Large intestine (tissue), 3 donors: ENCODE measurements around the gene IQCE. TPM values are rescaled to one million over a fixed set of nuclear protein-coding genes. Genes with fewer than 3 reads are reported as not detected.
"Not testable (repeated sequence)": the region's sequence is repeated elsewhere in the genome, so short reads cannot be mapped to it uniquely, and the experiment has no call there.

ENCODE experiments used
- DNase-seq, 2 donors: peaks; one replicate each; pipeline versions ENCODE4 v3.0.0 to v3.0.0-alpha.2; 2013
- H3K27ac ChIP-seq: one replicate; pipeline ENCODE4 v1.5.1; 2013; ENCODE audit warnings: low read length
- H3K27me3 ChIP-seq: 2 replicates; pipeline ENCODE4 v1.6.1; 2013; ENCODE audit warnings: low read length; ENCODE audit not compliant: control insufficient read depth, insufficient read depth
- H3K36me3 ChIP-seq: 2 replicates; pipeline ENCODE4 v1.6.1; 2013; ENCODE audit warnings: low read length; ENCODE audit not compliant: control insufficient read depth, insufficient read depth
- H3K4me1 ChIP-seq: one replicate; pipeline ENCODE4 v1.6.1; 2013; ENCODE audit warnings: low read length; ENCODE audit not compliant: control insufficient read depth, insufficient read depth
- H3K4me3 ChIP-seq: one replicate; pipeline ENCODE4 v1.5.1; 2013; ENCODE audit warnings: low read length
- H3K9me3 ChIP-seq: one replicate; pipeline ENCODE4 v1.6.1; 2013; ENCODE audit warnings: mild to moderate bottlenecking, low read depth, low read length, moderate library complexity; ENCODE audit not compliant: control insufficient read depth
- WGBS: methylation state at CpG from one replicate; pipeline ENCODE4 v1.1.5; 2013; ENCODE audit warnings: low lambda C conversion rate; ENCODE audit not compliant: insufficient coverage; 5-methylcytosine and 5-hydroxymethylcytosine counted together
- polyA plus RNA-seq: library from polyadenylated mRNA; unstranded; fragments of 120-200 nt; gene quantifications from one replicate; pipeline ENCODE4 v1.2.1, GENCODE V29; 2013

IQCE gene
- polyA plus RNA-seq, 1 donor = 15.3 TPM

DNA sequence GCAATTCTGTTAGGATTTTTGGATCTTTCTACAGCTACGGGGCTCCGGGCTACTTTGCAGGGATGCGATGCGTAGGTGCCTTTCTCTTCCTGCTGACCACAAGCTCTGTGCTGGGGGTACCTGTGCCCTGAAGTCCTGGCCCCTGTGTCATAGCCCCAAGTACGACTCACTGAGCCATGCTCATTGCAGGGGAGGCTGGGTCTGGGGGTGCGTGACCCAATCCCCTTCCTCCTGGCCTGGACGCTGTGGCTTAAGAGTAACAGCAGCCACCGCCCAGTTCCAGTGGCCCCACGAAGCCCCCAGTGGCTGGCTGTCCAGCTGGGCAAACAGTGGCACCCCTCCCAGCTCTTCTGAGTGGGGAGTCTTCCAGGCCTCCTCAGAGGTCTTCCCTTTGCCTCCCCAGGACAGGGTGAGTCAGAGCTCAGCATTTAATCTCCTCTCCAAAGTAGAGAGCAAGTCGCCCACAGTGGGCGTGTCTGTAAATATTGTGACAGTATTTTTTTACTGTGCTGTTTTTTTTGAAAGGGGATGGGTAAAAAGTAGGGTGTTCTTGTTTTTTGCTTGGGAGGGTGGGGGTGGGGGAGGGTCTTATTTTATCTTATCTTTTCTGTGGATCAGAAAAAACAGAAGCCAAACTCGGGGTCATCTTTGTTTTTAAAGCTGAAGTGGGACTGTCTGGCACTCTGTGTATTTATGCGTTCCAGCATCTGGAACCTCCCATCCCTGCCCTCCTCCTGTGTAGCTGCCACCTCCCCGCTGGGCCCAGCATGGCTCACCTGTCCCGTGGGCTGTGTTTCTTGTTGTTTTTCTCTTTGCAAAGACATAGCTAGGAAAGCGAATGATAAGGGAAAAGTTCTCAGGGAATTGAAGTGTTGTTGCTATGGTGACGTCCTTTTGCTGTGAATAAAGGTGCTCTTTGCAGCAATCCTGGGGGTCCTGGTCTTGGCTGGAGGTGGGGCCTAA lies 31.0 kb upstream of the IQCE start:
- Histone ChIP-seq H3K27ac (peak overlapping the region; percentile 39), H3K4me3 (no peak overlapping the region), H3K9me3 (peaks cover 6% of the 10 kb centered on the region), H3K27me3 (no peaks in the 10 kb centered on the region), H3K4me1 (peaks cover 84% of the 10 kb centered on the region), H3K36me3 (peaks cover 33% of the 10 kb centered on the region)
- DNase-seq = peak in 1 of 2 donors; percentile 73
- no CpG with 5 or more reads among the region's 17 CpGs for WGBS

- no CpG with 5 or more reads among the region's 18 CpGs for WGBS
- Histone ChIP-seq H3K36me3 (peaks cover 33% of the 10 kb centered on the region), H3K4me3 (no peak overlapping the region), H3K9me3 (peaks cover 6% of the 10 kb centered on the region), H3K4me1 (peaks cover 77% of the 10 kb centered on the region), H3K27me3 (no peaks in the 10 kb centered on the region), H3K27ac (no peak overlapping the region)
- no peak for DNase-seq
Observed at GRCh38 chr7:2528481-2529095, 30.2 kb upstream of the IQCE start.

GRCh38 chr7:2529161-2530070 lies 29.4 kb upstream of the IQCE start:
- peak; percentile 77 to 87 for DNase-seq

GRCh38 chr7:2530071-2530987 lies 28.4 kb upstream of the IQCE start:
- Histone ChIP-seq H3K27ac (peak overlapping the region; percentile 30), H3K27me3 (no peaks in the 10 kb centered on the region), H3K4me3 (no peak overlapping the region), H3K9me3 (peaks cover 3% of the 10 kb centered on the region), H3K36me3 (peaks cover 32% of the 10 kb centered on the region), H3K4me1 (peaks cover 60% of the 10 kb centered on the region)
- WGBS = no CpG with 5 or more reads among the region's 16 CpGs
- peak in 1 of 2 donors; percentile 66 for DNase-seq

More at GRCh38 chr7:2529161-2530070, 29.4 kb upstream of the IQCE start:
- no peak overlapping the region for H3K4me3 ChIP-seq
- peaks cover 33% of the 10 kb centered on the region for H3K36me3 ChIP-seq
- peaks cover 69% of the 10 kb centered on the region for H3K4me1 ChIP-seq
- H3K27me3 ChIP-seq = no peaks in the 10 kb centered on the region
- peak overlapping the region; percentile 16 for H3K27ac ChIP-seq
- peaks cover 6% of the 10 kb centered on the region for H3K9me3 ChIP-seq
- no CpG with 5 or more reads among the region's 30 CpGs for WGBS

- not testable (repeated sequence) for DNase-seq, H3K27me3 ChIP-seq, H3K4me3 ChIP-seq, H3K9me3 ChIP-seq
- WGBS = no CpG with 5 or more reads among the region's 43 CpGs
- Histone ChIP-seq H3K36me3 (peaks cover 24% of the 10 kb centered on the region), H3K27ac (peak overlapping the region; percentile 16), H3K4me1 (peaks cover 51% of the 10 kb centered on the region)
Observed at GRCh38 chr7:2530994-2531795, 27.6 kb upstream of the IQCE start.

DNA sequence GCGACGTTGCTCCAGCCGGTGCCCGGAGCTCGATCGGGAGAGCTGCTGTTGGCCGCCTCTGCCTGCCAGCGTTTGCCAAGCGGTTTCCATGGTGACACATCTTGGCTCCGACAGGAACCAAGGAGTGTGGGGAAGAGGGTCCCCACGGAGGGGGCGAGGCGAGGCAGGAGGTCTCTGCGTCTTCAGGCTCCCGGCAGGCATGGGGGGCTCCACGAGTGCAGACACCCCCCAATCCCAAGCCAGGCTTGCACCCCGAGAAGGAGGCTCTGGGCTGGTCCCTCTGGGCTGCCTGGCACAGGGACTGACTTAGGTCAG lies 27.0 kb upstream of the IQCE start:
- Histone ChIP-seq H3K4me1 (peaks cover 46% of the 10 kb centered on the region), H3K36me3 (peaks cover 18% of the 10 kb centered on the region)
- H3K27ac ChIP-seq, H3K4me3 ChIP-seq, H3K27me3 ChIP-seq, H3K9me3 ChIP-seq: not testable (repeated sequence)
- no CpG with 5 or more reads among the region's 17 CpGs for WGBS
- DNase-seq = peak in 1 of 2 donors; percentile 3

DNA sequence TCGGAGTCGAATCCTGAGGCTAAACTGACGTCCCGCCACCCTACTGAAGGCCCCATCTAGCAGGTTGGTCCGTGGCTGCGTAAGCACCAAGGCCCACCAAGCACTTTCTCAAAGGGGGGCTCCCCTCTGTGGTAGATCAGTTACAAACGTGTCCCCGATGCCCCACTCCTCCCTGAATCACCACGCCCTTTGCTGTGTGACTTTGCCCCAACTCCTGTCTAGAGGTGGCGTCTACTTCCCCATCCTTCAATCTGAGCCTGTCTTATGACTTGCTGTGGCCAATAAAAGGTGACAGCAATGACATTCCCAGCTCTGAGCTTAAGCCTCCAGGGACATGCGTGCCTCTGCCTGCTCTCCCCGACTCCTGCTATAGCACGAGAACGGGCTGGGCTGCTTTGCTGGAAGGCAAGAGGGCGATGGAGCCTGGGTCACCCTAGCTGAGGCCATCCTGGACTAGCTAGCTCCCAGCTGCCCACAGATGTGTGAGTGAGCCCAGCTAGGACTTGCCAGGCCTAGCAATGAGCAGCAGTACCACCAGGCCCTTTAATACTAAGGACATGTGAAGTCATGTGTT lies 26.5 kb upstream of the IQCE start:
- H3K27me3 ChIP-seq, H3K4me3 ChIP-seq, H3K27ac ChIP-seq, H3K9me3 ChIP-seq: not testable (repeated sequence)
- Histone ChIP-seq H3K36me3 (peaks cover 13% of the 10 kb centered on the region), H3K4me1 (peaks cover 41% of the 10 kb centered on the region)
- peak in 1 of 2 donors; percentile 86 for DNase-seq
- no CpG with 5 or more reads among the region's 15 CpGs for WGBS

DNA sequence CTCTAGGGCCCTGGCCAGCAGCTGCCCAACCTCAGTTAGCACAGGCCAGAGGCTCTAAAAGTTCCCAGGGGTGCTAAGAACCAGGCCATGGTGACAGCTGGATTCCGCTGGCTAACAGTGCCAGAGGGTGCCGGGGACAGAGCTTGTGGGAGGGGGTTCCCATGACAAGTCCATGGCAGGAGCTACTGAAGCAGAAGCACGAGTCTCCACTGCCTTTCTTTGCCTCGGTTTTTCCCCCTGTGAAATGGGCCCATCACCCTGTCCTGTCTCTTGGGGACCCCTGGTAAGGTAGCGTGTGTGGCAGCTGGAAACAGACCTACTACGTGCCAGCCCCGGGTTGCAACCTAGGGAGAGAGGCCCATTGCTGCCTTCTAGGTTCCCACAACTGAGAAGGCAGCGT lies 26.0 kb upstream of the IQCE start:
- H3K27me3 ChIP-seq, H3K9me3 ChIP-seq, H3K27ac ChIP-seq, H3K4me3 ChIP-seq: not testable (repeated sequence)
- Histone ChIP-seq H3K4me1 (peaks cover 36% of the 10 kb centered on the region), H3K36me3 (peaks cover 11% of the 10 kb centered on the region)
- no CpG with 5 or more reads among the region's 8 CpGs for WGBS
- peak in 1 of 2 donors; percentile 2 for DNase-seq

DNA sequence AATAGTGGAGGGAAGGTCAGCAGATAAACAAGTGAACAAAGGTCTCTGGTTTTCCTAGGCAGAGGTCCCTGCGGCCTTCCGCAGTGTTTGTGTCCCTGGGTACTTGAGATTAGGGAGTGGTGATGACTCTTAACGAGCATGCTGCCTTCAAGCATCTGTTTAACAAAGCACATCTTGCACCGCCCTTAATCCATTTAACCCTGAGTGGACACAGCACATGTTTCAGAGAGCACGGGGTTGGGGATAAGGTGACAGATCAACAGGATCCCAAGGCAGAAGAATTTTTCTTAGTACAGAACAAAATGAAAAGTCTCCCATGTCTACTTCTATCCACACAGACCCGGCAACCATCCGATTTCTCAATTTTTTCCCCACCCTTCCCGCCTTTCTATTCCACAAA lies 25.2 kb upstream of the IQCE start:
- WGBS = no CpG with 5 or more reads among the region's 8 CpGs

More for the DNA sequence above, 25.2 kb upstream of the IQCE start:
- not testable (repeated sequence) for DNase-seq, H3K27ac ChIP-seq, H3K4me3 ChIP-seq, H3K9me3 ChIP-seq, H3K27me3 ChIP-seq
- peaks cover 15% of the 10 kb centered on the region for H3K36me3 ChIP-seq
- H3K4me1 ChIP-seq = peaks cover 29% of the 10 kb centered on the region
